HepG2 (cell line): Measurements from ENCODE around the gene DNMT3L. TPM values are rescaled to one million over a fixed set of nuclear protein-coding genes. Genes with fewer than 3 reads are reported as not detected.

Experiments used
- ATAC-seq: fragments of 200-7000 bp; cut with Tn5 transposase; 3 replicates; pipeline ENCODE4 v1.9.1; 2020; ENCODE audit warnings: mild to moderate bottlenecking, moderate library complexity
- BruUV-seq: library from RNA; stranded (reverse); fragments of 400-500 nt; replicated peaks from 2 replicates; lab custom pipeline; 2021; lab: Mats Ljungman, UMichigan
- CTCF ChIA-PET: fragments of 300-600 bp; formaldehyde crosslinking; extraction: SDS; loops from one replicate; lab custom pipeline; 2021; ENCODE audit warnings: low total read pairs, inconsistent platforms, low intra/inter-chr PET ratio; lab: Yijun Ruan, JAX
- POLR2A ChIA-PET: fragments of 350-600 bp; sonication (Branson Sonifier 250); formaldehyde crosslinking; loops from one replicate; lab custom pipeline; 2020; ENCODE audit warnings: antibody characterized with exemption, inconsistent platforms; lab: Yijun Ruan, JAX
- DNase-seq: peaks from one replicate; pipeline ENCODE4 v3.0.0-alpha.2; 2015; ENCODE audit warnings: low spot score
- FAIRE-seq: peaks from 3 replicates; lab custom pipeline; 2011; peaks lifted over from hg19 to GRCh38; lab: Jason Lieb, UNC
- H2AFZ ChIP-seq: one replicate; pipeline ENCODE4 v1.6.1; 2011; ENCODE audit warnings: low read length, inconsistent platforms
- H3K27ac ChIP-seq: fragments of 300-600 bp; 3 replicates; pipeline ENCODE4 v1.8.0; 2011; ENCODE audit warnings: mixed run types, mild to moderate bottlenecking, mixed read lengths, low read length, inconsistent platforms; ENCODE audit not compliant: insufficient read depth; ENCODE audit errors: extremely low read length
- H3K27me3 ChIP-seq, 2 experiments: fragments of 200-600 bp in 1 of 2; 2 replicates in 1 of 2; 3 replicates in 1 of 2; pipeline versions ENCODE4 v1.6.0 to v1.8.0; 2011; ENCODE audit warnings: low read length in 2 of 2, mild to moderate bottlenecking in 2 of 2, moderate library complexity in 2 of 2, inconsistent platforms in 1 of 2; ENCODE audit not compliant: insufficient read depth in 2 of 2, control insufficient read depth in 1 of 2
- H3K36me3 ChIP-seq, 2 experiments: fragments of 200-600 bp in 1 of 2; replicated peaks in 1 of 2; 2 replicates in 1 of 2; 3 replicates in 1 of 2; pipeline versions ENCODE4 v1.5.1 to v1.8.0; 2011; ENCODE audit warnings: low read length in 2 of 2, inconsistent platforms in 1 of 2; ENCODE audit not compliant: insufficient read depth in 2 of 2, control insufficient read depth in 1 of 2
- H3K4me1 ChIP-seq: 2 replicates; pipeline ENCODE4 v1.5.1; 2012; ENCODE audit warnings: low read length, inconsistent platforms; ENCODE audit not compliant: insufficient read depth
- H3K4me2 ChIP-seq: 2 replicates; pipeline ENCODE4 v1.6.0; 2011; ENCODE audit warnings: low read depth, low read length, inconsistent platforms
- H3K4me3 ChIP-seq, 3 experiments: fragments of 200-600 bp in 1 of 3; sonication (generic), shearing (Covaris generic) in 1 of 3; replicated peaks in 1 of 3; 2 replicates each; pipeline ENCODE4 v1.5.1; 2011 to 2016; ENCODE audit warnings: low read length in 3 of 3, inconsistent platforms in 2 of 3, low read depth in 2 of 3, mild to moderate bottlenecking in 2 of 3, control low read depth in 1 of 3, mixed read lengths in 1 of 3; ENCODE audit not compliant: insufficient read depth in 1 of 3
- H3K79me2 ChIP-seq: one replicate; pipeline ENCODE4 v1.6.1; 2011; ENCODE audit warnings: low read length, inconsistent platforms; ENCODE audit not compliant: insufficient read depth
- H3K9ac ChIP-seq: 2 replicates; pipeline ENCODE4 v1.6.0; 2011; ENCODE audit warnings: mild to moderate bottlenecking, low read depth, low read length, inconsistent platforms; ENCODE audit not compliant: insufficient read depth
- H3K9me3 ChIP-seq: 2 replicates; pipeline ENCODE4 v1.5.1; 2012; ENCODE audit warnings: mild to moderate bottlenecking, low read length
- H4K20me1 ChIP-seq: 2 replicates; pipeline ENCODE4 v1.6.0; 2011; ENCODE audit warnings: inconsistent platforms, mild to moderate bottlenecking, low read length, moderate library complexity; ENCODE audit not compliant: insufficient read depth
- ATM ChIP-seq: fragments of 450-650 bp; IDR thresholded peaks from 2 replicates; pipeline ENCODE4 v1.7.1; 2017; ENCODE audit warnings: mild to moderate bottlenecking, borderline replicate concordance
- E2F2 ChIP-seq: sonication (generic); formaldehyde crosslinking; IDR thresholded peaks from 2 replicates; pipeline ENCODE4 v1.4.0; 2020; ENCODE audit warnings: missing genetic modification reagents, borderline replicate concordance
- KLF12 ChIP-seq: sonication (generic); formaldehyde crosslinking; IDR thresholded peaks from 2 replicates; pipeline ENCODE4 v1.4.0; 2020; ENCODE audit warnings: missing genetic modification reagents, borderline replicate concordance
- MXI1 ChIP-seq: IDR thresholded peaks from 3 replicates; pipeline ENCODE4 v1.6.1; 2012; ENCODE audit warnings: low read depth, low read length, inconsistent platforms, borderline replicate concordance
- RARG ChIP-seq: sonication (generic); formaldehyde crosslinking; IDR thresholded peaks from 2 replicates; pipeline ENCODE4 v1.4.0; 2020; ENCODE audit warnings: low read depth, mild to moderate bottlenecking, missing genetic modification reagents
- REPIN1 ChIP-seq: sonication (generic); formaldehyde crosslinking; IDR thresholded peaks from 2 replicates; pipeline ENCODE4 v1.8.0; 2022; ENCODE audit warnings: missing genetic modification reagents, low read depth, mild to moderate bottlenecking, borderline replicate concordance
- REST ChIP-seq, 2 experiments: IDR thresholded peaks; 2 replicates each; pipeline ENCODE4 v1.6.1; 2011 to 2012; ENCODE audit warnings: low read length in 2 of 2, borderline replicate concordance in 1 of 2, low read depth in 1 of 2, mild to moderate bottlenecking in 1 of 2, moderate library complexity in 1 of 2
- ZBTB37 ChIP-seq: sonication (generic); formaldehyde crosslinking; IDR thresholded peaks from 2 replicates; pipeline ENCODE4 v1.4.0; 2020; ENCODE audit warnings: mild to moderate bottlenecking, missing genetic modification reagents
- ZKSCAN5 ChIP-seq: sonication (generic); formaldehyde crosslinking; IDR thresholded peaks from 2 replicates; pipeline ENCODE4 v1.5.1; 2020; ENCODE audit warnings: mild to moderate bottlenecking, missing genetic modification reagents
- ZMYM3 ChIP-seq: sonication (generic); formaldehyde crosslinking; IDR thresholded peaks from 2 replicates; pipeline ENCODE4 v1.5.1; 2020; ENCODE audit warnings: mild to moderate bottlenecking, missing genetic modification reagents
- ZNF121 ChIP-seq: sonication (generic); formaldehyde crosslinking; IDR thresholded peaks from 2 replicates; pipeline ENCODE4 v1.5.0; 2020; ENCODE audit warnings: mild to moderate bottlenecking, missing genetic modification reagents
- ZNF251 ChIP-seq: sonication (generic); formaldehyde crosslinking; IDR thresholded peaks from 2 replicates; pipeline ENCODE4 v1.9.0; 2021; ENCODE audit warnings: mild to moderate bottlenecking, missing genetic modification reagents
- ZNF660 ChIP-seq: sonication (generic); formaldehyde crosslinking; IDR thresholded peaks from 2 replicates; pipeline ENCODE4 v1.5.1; 2020; ENCODE audit warnings: mild to moderate bottlenecking, low read depth, missing genetic modification reagents, borderline replicate concordance
- WGBS: methylation state at CpG from one replicate; pipeline ENCODE4 v1.1.6; 2017; ENCODE audit warnings: low lambda C conversion rate; 5-methylcytosine and 5-hydroxymethylcytosine counted together
- in situ Hi-C: cut with HindIII; loops from 2 replicates; pipeline ENCODE4 v1.10.0; 2017; ENCODE audit warnings: low pct_unique_long_range_greater_than_20kb; ENCODE audit not compliant: extremely low pct_ligation_motif_present
- intact Hi-C: fragments of 100-400 bp; cut with micrococcal nuclease; formaldehyde crosslinking; loops from one replicate; pipeline ENCODE4 v1.10.0; 2022; ENCODE audit not compliant: unreplicated experiment
- polyA plus RNA-seq, 8 experiments: library from polyadenylated mRNA; depleted of rRNA in 3 of 8; stranded (reverse) in 7 of 8; unstranded in 1 of 8; fragments of >200 nt; fragmentation: Illumina TruSeq in 4 of 8; extraction: Trizol in 4 of 8; gene quantifications; 2 replicates each; pipeline versions ENCODE4 v1.2.1 to v1.2.3, GENCODE V29; 2011 to 2016; ENCODE audit warnings: low read depth in 4 of 8, missing spikeins in 1 of 8, mixed read lengths in 1 of 8; ENCODE audit not compliant: insufficient read depth in 1 of 8
- total RNA-seq, 5 experiments: library from RNA; depleted of rRNA; stranded (reverse); fragments of >200 nt; fragmentation: Illumina TruSeq; extraction: Trizol; gene quantifications; 2 replicates each; pipeline ENCODE4 v1.2.3, GENCODE V29; 2016; ENCODE audit warnings: low read depth in 1 of 5

The DNMT3L gene
- total and polyA plus RNA-seq, 2 of the 13 experiments (the other 11 are each of a cell fraction or from before 2014, with no cell fraction given): 0.75 to 1.7 TPM

GRCh38 chr21:44263221-44263760, 1.6 kb upstream of the DNMT3L start (continued):
- TF ChIP-seq ZBTB37 (CRISPR knock-in tag) (no peak), ZNF660 (no peak), ZNF251 (CRISPR knock-in tag) (no peak), REPIN1 (CRISPR knock-in tag) (no peak)

- Histone ChIP-seq H2AFZ (no peak overlapping the region), H3K36me3 (no peaks in the 10 kb centered on the region), H3K4me2 (no peak overlapping the region), H4K20me1 (no peaks in the 10 kb centered on the region), H3K27ac (no peak overlapping the region), H3K9ac (no peak overlapping the region), H3K4me1 (peaks cover 36% of the 10 kb centered on the region), H3K79me2 (no peaks in the 10 kb centered on the region), H3K4me3 (no peak overlapping the region), H3K27me3 (peaks cover 1 to 13% of the 10 kb centered on the region in 2 experiments; a peak in 2 of 5 replicates), H3K9me3 (no peaks in the 10 kb centered on the region)
- ChIA-PET CTCF (no interaction called here), POLR2A (no interaction called here)
- no peak for DNase-seq
- FAIRE-seq: no peak
- in situ Hi-C loops: no loop called here
- intact Hi-C loops: no loop called here
- BruUV-seq: no TSS peak
- TF ChIP-seq REST (IDR thresholded peaks at IDR 0.05; ENCODE audit: borderline replicate concordance in 1 of 2, low read depth in 1 of 2, low read length in 2 of 2) (no peak), MXI1 (no peak), ZKSCAN5 (no peak), ATM (no peak), KLF12 (no peak), ZMYM3 (CRISPR knock-in tag) (no peak), RARG (CRISPR knock-in tag) (no peak), ZNF121 (CRISPR knock-in tag) (no peak), E2F2 (no peak)
- no peak for ATAC-seq
- WGBS: 41% methylated on average over 12 of the region's 12 CpGs
Measured at GRCh38 chr21:44262338-44263056, 800 bp upstream of the DNMT3L start.
